Measurements from ENCODE around the gene HDLBP.
"Not testable (repeated sequence)": the region's sequence is repeated elsewhere in the genome, so short reads cannot be mapped to it uniquely, and the experiment has no call there.

Gene HDLBP

DNA sequence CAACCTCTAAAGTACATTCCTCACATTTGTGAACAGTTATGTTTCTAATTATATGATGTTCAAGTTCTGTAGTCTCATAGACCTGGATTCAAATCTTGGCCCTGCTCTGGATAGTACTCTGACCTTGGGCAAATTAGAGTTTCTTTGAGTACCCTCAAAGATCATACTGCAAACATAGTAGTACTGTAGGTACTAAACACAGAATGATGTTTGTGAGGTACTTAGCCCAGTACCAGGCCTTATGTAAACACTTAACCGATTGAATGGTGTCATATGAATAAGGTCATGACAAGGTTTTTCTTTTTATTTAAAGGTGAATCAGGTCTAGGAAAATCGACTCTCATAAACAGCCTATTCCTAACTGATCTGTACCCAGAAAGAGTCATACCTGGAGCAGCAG lies 19.3 kb upstream of the HDLBP start:
- DNase-seq: no peak

DNA sequence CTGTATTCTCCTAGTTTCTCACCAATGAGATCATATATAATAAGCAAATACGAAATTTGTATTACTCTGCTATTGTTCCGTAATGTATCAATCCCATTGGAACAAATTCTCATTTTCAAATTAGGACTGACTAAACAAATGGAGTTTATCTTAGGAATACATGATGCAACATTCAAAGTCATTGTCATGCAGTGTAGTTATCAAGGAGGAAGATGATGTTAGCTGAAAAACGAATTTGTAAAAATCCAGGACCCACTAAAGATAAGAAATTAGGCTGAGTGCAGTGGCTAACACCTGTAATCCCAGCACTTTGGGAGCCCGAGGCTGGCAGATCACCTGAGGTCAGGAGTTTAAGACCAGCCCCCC lies 15.1 kb upstream of the HDLBP start:
- no peak for DNase-seq

DNA sequence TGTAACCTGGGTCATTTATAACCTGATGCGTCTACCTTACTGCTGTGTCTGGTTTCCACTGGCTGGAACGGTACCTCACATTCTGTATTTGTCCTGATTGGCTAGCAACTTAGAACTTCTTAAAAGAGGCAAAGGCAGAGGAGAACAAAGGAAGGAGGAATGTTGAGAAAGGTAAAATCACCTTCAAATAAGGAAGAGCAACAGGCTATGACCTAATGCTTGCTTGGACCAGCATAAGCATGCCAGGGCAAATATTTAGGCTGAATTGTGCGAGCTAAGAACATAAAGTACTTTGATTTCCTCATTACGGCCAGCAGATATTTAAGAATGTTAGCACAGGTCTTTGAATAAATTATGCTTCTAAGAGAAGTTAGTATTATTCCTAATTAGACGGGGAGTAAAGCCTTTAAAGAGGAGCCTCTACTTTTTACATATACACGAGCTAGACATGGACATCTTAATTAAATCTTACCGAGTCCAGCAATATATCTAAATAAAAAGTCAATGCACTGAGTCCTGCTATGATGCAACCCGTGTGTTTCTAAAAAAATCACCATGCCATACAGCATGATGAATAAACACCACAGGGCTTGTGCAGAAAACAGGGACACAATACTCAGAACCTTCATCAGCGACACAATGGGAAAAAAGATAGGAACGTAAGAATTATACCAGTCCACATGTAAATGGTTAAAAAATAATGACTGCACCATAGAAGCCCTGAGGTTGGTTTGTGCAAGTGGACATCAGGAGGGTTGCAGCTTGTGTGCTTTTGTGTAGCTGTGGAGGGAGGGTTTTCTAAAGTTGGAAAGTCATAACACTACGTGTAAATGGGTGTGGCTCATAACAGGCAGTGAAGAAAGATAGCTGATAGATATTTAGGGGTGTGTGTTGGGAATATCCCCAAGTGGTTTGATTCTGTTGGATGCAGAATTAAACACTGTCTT lies 14.5 kb upstream of the HDLBP start:
- no peak for DNase-seq

GRCh38 chr2:241325257-241325656 lies 9.8 kb upstream of the HDLBP start:
- DNase-seq: no peak

GRCh38 chr2:241324775-241325174 lies 9.3 kb upstream of the HDLBP start:
- DNase-seq: no peak

DNA sequence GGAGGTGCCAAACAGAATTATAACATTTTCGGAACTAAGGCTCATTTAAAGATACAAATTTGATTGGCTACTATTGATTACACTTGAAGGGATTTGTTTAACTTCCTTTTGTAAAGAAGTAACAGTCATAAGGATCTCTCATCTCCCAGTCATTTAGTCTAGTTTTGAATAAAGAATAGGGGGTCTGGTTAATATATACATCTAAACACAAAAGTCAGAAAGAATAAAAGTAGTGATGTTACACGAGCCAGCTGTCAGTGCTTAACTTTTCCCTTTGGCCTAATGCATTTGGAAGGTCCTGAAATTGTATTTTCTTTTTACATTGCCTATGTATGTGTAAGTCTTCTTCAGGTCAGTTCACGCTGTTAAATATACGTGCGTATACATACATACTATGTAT lies 8.3 kb upstream of the HDLBP start:
- no peak for DNase-seq

GRCh38 chr2:241321886-241322285 lies 6.4 kb upstream of the HDLBP start:
- DNase-seq: no peak

- no peak for DNase-seq
These were observed 5.6 kb upstream of the HDLBP start for GRCh38 chr2:241321033-241321432.

- no peak for DNase-seq
These were observed 4.9 kb upstream of the HDLBP start for GRCh38 chr2:241320394-241320793.

- not testable (repeated sequence) for DNase-seq
These were observed 3.4 kb upstream of the HDLBP start for GRCh38 chr2:241318830-241319229.

DNA sequence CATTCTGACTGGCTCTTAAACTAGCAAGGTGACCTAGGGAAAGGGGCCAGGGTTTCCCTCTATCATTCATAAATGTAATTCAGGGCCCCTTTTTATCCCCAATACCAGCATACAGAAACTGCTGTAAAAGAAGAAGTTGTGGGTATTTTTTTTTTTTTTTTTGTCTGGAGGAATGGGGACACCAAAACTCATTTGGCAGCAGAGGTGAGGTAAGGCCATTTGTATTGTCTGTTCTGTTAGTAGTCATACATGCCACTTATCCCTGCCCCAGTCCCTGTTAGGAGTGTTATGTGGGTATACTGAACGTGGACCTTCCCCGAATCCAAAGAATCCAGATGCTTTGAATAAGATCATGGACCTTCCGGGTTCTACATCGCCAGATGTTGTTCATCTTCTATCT lies 1.9 kb upstream of the HDLBP start:
- no peak for DNase-seq

DNA sequence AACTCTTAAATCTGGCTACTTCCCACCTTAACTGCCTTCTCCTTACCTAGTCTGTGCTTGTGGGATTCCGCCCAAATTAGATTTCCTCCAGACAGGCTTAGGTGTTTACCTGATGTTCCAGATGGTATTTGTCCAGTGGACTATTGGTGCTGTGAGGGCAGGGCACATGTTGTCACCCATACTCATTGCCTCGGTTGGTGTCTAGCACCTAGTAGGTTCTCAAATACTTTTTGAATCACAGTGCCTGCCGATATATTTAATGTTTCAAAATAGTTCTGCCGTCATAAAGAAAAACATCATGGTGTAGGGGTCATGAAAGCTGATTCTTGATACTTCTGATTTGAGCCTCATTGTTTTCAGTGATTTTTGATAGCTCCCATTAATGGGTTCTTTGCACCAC lies 1.4 kb upstream of the HDLBP start:
- DNase-seq: no peak

DNA sequence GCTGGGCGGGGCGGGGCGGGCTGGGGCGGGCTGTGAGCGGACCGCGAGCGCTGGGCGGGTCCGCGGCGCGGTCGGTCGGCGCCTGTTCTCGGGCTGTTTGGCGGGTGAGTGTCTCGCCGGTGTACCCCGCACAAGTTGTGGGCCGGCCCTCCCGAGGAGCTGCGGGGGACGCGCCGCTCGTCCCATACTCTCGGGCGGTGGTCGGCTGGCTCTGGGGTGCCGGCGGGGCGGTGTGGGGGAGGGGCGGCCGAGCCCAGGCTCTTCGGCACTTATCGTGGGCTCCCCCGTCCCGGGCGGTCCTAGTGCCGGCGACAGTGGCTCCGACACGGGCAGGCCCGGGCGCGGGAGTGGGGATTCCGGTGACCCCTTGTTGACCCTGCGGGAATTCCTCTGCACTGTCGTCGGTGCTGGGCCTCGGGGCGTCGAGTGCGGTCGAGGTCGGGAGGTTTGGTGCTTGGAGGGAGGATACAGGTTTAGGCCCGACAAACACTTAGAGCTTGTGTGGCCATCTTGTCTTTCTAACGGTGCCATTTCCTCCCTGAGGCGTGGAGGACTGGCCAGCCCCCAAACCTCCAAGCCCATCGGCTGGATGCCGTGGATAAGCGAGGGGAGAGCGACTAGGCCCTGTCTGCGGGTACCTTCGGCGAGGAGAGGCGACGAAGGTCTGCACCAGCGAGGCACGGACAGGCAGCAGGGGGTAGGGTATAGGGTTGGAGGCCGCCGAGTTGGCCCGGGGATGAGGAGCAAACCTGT lies 583 bp upstream of the HDLBP start, which contains the start of gene SEPTIN2:
TSS of gene SEPTIN2 (plus strand) at position 47 of the 753 bp plus-strand sequence. CDS start 8,308 bp downstream, outside the sequence.
- no peak for DNase-seq

- DNase-seq: no peak
These were observed 1.0 kb downstream of the HDLBP start for GRCh38 chr2:241314226-241315092.

DNA sequence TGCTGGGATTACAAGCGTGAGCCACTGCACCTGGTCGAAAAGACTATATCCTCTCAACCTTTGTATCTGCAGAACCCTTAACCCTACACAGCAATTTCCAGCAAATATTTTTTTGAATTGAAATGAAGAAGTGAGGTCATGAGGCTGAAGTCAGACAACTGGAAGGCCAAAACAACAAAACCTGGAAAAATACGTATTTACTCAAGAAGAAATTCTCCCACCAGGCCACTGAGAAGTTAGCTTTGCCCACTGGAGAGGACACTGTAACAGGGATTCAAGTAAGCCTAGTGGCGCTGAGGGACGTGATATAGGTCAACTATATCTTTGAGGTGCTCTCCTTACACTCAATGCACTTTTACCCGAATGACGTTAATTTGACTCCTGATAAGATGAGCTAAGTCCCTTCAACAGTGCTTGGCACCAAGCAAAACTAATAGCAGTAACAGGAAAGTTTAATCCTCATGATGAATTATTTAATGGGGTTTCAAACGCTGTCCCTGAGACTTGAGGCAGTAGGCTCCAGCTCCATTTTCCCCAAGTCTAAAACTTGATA lies 1.9 kb downstream of the HDLBP start:
- DNase-seq: no peak

DNA sequence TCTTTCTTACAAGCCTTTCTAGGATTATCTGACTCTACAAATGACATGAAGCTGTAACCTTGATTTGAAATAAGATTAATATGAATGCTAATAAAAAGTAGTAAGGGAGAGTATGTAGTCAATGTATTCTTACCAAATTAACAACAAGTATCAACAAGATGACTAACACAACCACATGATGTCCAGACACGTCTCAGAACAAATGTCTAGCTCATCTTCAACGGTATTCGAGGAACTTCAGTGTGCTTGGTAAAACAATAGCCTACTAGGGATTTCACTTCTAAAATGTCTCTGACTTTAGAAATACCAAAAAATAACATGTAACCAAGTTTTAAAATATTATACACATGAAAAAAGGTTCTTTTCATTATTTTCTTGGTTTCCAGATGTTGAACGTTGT lies 3.4 kb downstream of the HDLBP start:
- no peak for DNase-seq

DNA sequence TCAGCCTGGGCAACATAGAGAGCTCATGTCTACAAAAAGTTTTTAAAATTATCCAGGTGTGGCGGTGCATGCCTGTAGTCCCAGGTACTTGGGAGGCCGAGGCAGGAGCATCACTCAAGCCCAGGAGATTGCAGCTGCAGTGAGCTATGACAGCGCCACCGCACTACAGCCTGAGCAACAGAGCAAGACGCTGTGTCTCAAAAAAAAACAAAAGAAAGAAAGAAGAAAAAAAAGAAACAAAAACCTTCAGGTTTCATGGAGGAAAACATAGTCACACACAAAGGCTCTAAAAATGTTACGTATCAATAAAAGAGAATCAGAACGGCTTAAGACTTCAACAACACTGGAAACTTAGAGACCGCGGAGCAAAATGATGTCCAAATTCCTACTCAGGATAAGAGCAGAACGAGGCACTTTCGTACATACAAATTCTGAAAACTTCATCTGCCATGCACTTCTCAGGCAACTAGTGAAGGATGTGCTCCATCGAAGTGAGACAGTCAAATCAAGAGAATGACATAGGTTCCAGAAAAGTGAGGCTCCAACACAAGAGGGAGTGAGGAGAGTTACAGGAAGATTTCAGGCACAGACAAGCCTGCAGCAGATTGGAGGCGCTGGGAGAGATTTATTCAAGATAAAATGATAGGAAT lies 4.4 kb downstream of the HDLBP start:
- no peak for DNase-seq

DNA sequence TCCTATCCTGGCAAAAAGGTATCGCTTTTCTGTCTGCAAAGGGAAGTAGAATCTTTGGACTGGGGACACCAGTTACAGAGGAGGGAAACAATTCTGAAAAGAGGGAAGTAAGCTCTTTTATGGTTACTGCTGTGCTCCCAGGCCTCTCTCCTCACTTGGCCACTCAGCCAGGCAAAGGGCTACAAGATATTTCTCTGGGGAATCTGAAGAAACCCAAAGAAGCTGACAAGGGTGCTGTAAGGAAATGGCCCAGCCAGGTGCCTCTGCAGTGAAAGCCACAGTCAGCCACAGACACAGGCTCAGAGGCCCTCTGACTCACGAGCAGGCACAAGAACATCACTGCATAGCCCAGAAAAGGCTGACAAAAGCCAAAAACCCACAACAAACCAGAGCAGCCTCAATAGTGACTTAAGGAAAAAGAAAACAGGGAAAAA lies 5.8 kb downstream of the HDLBP start:
- peak; percentile 65 for DNase-seq

GRCh38 chr2:241308832-241309500 lies 6.5 kb downstream of the HDLBP start:
- DNase-seq: no peak

DNA sequence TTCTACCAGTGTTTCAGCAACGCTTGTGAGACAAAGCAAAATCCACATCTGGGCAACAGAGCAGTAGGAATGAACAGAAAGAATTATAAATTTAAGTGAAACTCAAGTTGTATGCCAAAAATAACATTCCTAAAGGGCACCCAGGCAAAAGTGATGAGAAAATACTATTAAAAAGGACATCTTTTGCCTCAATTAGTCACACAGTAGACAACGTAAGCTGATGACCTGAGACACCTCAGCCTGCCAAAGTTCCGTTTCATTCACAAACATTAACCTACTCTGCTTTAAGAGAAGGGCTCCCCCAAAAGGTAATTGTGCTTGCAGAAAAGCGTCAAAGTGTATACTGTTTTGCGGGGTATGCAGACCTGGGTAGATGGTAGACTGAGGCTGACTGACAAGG lies 7.2 kb downstream of the HDLBP start:
- no peak for DNase-seq

- DNase-seq: no peak
These were observed 8.4 kb downstream of the HDLBP start for GRCh38 chr2:241307055-241307454.

All from activated effector memory CD4-positive, alpha-beta T cell treated with Interleukin-2 at 50 U/mL for 16 hours (primary cell).